HG03558 (cell line): ENCODE results near the gene NNMT.
"Not testable (repeated sequence)": the region's sequence is repeated elsewhere in the genome, so short reads cannot be mapped to it uniquely, and the experiment has no call there.

ENCODE experiments used
- ATAC-seq: cut with Tn5 transposase; IDR thresholded peaks from one replicate; pipeline ENCODE4 v1.9.1; 2021; ENCODE audit warnings: moderate number of reproducible peaks; ENCODE audit not compliant: unreplicated experiment; ENCODE audit errors: extremely low read depth

NNMT gene

DNA sequence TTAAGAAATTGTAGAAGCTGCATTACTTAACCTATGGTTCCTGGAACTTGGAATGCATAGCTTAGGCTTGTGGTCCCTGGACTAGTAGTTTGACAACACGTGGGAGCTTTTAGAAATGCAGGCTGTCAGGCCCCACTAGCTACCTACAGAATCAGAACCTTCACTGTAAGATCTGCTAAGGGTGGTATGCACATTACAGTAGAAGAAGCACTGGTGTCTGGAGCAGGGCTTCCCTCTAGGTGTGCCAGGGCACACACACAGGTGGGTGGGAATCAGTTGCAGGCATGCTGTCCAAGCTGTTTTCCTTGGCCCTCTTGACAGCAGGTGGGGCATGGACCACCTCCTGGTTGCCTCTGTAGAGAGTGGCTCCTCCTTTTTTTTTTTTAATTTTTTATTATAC is 8.8 kb downstream of the NNMT start:
- no peak for ATAC-seq

DNA sequence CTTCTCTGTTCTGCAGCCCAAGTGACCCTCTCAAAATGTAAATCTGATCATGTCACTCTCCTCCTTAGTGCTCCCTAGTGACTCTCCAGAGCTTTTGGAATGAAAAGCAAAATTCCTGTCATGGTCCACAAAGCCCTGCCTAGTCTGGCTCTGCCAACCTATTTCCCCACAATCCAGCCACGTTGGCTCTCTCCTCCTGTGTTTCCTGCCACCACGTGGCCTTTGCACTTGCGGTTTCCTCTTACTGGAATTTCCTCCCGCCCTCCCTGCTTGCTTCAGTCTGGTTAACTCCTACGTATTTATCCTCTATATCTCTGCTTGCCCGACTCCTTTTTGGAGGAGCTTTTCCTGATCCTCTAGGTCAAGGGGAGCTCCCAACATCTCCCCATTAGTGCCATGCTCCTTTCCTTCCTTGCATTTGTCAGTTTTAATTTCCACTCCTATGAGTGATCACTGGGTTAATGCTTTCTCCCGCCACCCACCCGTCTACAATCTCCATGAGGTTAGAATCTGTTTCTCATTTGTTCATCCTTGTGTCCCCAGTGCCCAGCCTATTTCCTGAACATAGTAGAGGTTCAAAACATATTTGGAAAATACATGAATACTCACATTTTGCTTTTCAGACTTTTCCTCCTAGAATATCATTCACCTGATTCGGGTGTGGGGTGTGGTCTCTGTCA is 11.5 kb downstream of the NNMT start:
- ATAC-seq = no peak

DNA sequence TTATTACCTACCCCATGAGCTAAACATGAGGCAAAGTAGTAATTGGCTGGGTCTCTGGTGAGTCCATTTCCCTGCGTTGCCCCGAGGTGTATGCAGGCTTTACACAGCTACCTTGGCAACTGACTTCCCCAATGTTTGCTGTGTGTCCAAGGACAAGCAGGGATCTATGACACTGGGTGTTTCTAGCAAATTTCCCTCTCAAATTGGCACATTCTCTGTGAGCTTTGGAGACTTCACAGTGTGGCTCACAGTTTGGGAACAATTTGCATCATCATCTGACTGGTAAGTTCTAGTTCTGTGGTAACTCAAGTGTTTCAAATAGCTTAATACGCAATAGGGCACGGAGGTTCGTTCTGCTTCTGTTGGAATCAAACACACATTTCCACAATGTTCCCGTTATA is 12.5 kb downstream of the NNMT start:
- no peak for ATAC-seq

DNA sequence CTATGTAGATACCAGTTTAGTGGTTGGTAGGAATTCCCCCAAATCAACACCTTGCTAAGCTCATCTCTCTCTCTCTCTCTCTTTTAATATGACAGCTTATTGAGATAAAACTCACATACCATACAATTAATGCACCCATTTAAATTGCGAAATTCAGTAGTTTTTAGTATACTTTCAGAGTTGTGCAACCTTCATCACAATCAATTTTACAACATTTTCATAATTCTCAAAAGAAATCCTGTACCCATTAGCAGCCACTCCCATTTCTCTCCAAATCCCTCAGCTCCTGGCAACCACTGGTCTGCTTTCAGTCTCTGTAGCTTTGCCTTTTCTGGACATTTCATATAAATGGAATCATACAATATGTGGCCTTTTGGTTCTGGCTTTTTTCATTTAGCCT is 13.3 kb downstream of the NNMT start:
- no peak for ATAC-seq

DNA sequence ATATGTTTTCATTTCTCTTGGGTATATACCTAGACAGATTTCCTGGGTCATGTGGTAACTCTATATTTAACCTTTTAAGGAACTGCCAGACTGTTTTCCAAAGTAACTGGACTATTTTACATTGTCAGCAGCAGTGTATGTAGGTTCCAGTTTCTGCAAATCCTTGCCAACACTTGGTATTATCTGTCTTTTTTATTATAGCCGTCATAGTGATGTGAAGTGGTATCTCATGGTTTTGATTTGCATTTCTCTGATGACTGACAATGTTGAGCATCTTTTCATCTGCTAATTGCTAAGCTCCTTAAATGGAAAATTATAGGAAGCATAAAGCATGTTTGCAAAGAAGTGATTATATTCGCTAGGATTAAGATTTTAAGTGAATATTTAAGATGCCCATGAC is 13.9 kb downstream of the NNMT start:
- no peak for ATAC-seq

DNA sequence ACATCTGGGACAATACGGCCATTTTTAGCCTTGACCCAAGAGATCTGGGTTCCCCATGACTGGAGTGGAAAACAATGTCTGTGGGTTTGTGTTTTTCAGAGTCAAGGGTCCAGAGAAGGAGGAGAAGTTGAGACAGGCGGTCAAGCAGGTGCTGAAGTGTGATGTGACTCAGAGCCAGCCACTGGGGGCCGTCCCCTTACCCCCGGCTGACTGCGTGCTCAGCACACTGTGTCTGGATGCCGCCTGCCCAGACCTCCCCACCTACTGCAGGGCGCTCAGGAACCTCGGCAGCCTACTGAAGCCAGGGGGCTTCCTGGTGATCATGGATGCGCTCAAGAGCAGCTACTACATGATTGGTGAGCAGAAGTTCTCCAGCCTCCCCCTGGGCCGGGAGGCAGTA is 15.7 kb downstream of the NNMT start:
- ATAC-seq = no peak

DNA sequence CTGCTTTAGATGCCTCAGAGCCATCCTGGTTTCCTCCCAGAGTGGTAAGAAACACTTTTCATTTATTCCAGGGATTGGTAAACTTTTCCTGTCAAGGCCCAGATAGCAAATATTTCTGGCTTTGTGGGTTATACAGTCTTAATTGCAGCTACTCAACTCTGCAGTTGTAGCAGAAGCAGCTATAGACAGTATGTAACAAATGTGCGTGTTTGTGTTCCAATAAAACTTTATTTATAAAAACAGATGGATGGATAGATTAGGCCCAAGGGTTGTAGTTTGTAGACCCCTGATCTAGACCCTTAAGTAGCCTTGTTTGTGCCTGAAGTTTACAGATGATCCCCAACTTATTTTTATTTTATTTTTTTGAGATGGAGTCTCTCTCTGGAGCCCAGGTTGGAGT is 17.9 kb downstream of the NNMT start:
- no peak for ATAC-seq

DNA sequence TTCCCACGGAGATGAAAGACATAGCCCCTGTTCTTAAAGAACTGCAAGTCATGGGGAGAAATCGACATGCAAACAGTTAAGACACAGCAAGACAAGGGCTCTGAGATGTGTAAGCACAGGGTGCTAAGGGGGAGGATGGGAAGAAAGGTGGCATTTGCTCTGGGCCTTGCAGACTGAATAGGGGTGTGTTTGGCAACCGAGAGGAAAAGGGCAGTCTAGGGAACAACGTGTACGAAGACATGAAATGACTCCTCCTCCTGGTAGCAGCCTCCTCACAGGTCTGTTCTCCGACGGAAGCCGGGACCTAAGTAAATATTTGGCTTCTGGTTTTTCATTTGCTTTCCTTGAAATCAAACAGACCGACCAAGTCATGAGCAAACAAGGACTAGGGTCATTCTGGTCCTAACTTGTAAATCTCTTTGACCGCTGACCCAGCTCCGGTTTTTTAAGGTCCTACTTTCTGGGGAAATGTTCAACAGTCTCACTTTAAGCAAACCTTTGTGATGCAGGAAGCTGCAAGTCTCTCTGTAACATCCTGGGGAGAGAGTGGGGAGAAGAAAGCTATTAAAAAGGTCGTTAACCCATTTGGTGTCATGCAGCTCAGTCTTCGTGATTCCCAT is 19.7 kb downstream of the NNMT start:
- no peak for ATAC-seq

DNA sequence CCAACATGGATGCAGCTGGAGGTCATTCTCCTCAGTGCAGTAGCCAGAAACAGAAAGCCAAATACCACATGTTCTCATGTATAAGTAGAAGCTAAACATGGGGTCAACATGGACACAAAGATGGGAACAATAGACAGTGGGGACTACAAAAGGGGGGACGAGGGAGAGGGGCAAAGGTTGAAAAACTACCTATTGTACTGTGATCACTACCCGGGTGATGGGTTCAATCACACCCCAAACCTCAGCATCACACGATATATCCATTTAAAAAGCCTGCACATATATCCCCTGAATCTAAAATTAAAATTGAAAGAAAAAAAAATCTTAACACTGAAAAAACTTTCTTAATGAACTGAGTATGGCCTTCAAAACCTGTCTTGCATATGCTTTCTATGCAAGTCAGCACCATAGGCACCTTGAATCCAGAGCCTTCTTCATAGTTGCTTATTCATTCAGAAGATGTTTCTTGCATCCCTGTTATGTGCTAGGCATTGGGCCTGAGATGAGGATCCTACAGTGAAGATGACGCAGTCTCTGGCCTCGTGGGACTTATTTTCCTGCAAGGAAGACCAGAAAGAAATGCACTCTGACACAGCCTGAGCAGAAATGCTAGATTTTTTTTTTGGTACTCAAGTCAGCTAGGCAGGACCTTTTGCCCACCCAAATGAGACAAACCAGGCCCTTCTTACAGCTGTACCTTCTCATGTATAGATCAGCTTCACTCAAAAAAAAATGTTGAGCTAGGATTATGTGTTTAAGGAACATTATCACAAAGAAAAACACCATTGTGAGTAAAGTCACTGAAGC is 21.0 kb downstream of the NNMT start:
- no peak for ATAC-seq

DNA sequence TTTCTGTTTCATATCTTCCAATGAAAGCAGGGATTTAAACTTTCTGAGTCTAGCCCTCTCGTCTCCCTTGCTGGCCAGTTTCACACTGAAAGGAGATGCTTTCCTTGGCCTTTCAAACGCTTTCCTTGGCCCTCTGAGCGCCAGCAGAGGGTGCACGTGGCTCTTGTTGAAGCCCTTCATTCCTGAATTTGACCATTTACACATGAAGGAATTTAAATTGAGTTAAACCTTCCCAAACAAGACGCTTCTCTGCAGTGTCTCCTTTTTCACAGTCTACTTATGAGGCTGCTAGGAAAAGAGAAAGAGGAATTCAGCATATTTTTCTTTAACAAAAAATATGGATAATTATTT is 21.6 kb downstream of the NNMT start:
- no peak for ATAC-seq

DNA sequence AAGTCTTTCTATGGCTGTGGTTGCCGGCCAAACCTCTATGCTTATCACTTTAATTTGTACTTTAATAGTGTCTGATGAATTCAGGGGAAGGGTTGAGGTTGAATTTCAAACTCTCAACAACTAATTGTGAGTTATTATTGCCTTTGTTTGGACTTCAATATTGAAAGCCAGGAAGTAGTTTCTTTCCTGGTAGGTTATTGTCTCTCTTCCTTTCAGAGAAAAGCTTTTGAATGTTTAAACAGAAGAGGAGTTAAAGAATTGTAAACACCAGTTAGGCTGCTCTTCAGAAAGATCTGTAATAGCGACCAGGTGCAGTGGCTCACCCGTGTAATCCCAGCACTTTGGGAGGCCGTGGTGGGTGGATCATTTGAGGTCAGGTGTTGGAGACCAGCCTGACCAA is 22.2 kb downstream of the NNMT start:
- ATAC-seq = no peak

DNA sequence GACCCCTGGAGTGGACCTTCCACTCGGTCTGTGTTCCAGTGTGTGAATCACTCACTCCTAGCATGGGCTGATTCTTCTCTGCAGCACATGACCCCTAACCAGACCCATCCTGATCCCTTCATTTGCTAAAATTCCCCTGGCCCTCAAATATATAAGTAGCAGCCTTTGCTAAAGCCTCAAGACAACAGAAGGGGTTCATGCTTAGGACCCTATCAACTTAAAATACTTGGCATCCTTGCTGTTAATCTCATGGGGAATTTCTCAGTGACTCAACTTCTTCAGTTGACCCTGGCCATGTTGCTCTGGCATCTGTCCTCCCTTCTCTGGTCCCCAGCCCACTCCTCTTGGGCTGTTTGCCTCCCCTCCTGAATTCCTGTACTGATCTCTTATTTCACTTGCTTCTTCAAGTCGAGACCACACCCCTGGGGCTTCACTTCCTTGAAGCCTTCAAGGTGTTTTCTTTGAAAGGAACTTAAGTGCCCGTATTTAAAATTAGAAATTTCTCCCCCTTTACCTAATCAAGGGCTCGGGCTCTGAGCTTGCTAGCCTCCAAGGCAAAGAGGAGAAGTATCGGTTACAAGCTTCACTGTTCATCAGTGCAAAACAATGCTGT is 23.6 kb downstream of the NNMT start:
- no peak for ATAC-seq

DNA sequence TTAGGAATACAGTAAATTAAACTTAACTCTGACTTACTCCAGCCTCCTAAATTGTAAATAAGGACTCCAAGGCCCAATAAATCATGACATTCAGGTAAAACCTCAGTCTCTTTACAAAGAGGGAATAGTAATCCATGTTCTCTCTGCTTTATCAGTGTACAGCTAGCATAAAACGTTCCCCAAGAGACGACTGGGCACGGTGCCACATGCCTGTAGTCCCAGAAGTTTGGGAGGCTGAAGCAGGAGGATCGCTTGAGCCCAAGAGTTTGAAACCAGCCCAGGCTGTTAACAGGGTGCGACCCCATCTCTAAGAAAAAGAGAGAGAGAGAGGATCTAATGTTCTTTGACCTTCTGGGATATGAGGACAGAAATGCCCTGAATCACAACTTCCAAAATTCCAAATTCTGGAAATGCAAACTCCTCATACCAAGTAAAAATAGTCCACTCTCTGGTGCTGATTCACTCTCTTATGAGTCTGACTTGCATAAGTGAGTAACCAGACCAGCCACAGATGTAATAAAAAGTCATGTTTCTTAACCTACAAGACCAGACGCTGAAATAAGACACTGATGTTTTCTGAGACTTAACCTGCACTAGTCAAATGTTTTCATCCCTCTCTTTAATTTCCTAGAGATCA is 25.5 kb downstream of the NNMT start:
- ATAC-seq = no peak

DNA sequence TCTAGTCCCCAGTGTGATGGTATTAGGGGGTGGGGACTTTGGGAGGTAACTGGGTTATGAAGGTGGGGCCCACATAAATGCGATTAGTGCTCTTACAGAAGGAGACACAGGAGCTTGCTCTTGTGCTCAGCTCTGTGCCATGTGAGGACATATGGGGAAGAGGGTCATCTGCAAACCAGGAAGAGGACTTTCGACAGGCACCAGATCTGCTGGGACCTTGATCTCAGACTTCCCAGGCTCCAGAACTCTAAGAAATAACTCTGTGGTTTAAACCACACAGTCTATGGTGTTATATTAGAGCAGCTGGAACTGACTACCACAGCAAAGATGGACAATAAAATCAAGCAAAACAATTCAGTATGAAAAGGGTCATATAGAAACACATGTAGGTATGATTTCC is 26.7 kb downstream of the NNMT start:
- no peak for ATAC-seq

DNA sequence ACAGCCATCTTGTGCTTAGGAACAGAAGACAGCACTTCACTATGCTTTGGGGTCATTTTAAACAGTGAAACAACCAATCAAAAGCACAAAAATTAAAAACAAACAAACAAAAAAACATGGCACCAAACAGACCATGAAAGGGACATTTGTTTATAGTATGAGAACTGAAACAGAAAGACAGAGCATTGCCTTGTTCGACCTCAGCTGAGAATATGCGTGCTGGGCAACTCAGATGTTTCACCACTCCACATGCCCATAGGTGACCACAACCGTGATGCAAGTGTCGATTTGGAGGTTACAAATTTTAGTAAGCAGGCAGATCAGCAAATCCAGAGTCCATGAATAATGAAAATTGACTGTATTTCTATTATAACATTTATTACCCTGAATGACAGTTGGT is 30.0 kb downstream of the NNMT start:
- no peak for ATAC-seq

DNA sequence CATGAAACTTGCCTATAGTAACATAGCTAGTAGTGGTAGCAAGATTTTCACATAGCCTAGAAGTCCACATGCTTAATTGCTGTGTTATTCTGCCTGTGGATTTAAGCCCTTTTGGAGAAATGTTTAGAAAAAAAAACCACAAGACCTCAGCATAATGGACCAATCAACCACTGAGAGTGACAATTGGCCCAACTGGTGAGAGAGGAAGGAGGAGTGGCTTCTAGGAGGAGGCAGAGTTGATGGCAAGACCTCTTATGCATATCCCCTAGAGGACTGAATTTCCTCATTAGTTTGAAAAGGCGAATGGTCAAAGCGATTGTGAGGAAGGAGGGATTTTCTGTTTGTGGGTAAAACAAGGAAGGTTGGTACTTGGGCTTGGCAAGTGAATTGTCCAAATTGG is 30.6 kb downstream of the NNMT start:
- no peak for ATAC-seq

DNA sequence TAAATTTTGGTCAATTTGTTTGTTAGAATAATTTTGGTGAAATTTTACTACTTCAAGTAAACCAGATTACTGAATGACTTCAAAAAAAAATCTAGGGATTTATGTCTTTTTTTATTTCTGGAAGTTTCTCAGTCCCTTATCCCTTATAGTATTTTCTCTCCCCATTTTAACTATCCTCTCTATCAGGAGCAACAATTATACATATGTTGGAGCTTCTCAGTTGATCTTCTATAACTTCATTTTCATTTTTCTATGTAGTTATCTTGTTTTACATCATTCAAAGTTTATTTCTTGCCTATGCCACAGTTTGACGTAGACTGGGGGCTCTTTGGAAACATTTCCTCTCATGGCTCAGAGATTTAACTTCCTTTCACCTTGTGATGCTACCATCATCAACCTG is 34.2 kb downstream of the NNMT start:
- ATAC-seq = no peak

DNA sequence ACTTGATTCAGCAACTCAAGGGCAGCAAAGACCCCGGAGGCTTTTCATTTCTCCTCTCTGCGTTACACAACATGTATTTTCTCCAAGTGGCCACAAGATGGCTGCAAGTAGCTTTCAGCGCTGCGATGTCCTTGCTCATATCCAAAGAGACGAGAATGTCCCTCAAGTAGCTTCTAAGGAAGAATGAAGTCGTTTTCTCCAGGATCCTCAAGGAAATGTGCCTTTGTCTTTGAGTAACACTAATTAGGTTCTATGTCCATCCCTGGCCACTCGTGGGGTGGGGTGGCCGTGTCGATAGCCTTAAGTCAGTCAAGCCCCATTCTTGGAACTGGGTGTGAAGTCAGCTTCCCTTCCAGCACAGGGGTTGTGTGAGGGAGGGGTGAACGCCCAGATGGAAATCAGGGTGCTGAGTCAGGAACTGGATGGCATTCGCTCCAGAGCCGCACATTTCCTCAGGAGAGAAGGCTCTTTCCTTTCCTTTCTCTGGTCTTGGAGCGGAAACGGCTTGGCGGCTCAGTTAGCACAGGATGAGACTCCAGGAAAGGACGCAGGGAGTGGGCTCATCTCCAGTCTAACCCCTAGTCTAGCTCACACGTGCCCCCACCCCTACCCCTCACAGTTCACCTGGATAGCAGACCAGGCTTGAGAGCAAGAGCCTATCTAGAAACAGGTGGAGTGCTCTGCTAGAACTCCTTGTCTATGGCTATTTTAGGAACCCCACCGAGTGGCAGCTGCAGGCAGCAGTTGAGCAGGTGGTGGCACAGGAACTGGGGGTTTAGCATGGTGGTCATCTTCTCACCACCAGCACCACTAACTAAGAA is 44.3 kb downstream of the NNMT start:
- ATAC-seq = no peak

DNA sequence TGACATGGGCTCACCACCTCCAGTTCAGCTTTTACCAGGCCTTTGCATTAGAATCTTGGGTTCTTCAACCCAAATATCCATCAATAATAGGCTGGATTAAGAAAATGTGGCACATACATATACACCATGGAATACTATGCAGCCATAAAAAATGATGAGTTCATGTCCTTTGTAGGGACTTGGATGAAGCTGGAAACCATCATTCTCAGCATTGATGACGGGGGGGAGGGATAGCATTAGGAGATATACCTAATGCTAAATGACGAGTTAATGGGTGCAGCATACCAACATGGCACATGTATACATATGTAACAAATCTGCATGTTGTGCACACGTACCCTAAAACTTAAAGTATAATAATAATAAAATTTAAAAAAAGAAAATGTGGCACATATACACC is 45.5 kb downstream of the NNMT start:
- ATAC-seq = not testable (repeated sequence)

DNA sequence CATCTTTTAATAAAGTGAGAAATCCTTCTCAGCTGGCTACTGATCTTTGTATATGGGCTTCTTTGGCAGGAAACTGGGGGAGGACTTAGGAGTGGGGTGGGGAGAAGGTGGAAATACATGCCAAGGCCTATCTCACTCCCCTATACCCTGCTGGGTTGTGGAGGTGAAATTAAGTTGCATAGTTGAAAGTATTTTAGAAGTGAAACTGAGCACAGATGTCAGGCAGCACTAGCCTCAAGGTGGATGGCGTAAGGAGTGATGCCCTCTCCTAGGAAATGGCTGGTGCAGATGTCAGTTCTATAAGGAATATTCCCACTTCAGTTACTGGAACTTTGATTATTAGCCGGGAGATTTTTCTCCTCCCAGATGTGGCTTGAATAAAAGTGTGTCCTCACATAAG is 46.3 kb downstream of the NNMT start:
- ATAC-seq = no peak
